ENCODE results near the gene TRDN.

Gene TRDN

GRCh38 chr6:123420512-123420911 lies 216.2 kb downstream of the TRDN start:
- no peak overlapping the region for H3K4me3 ChIP-seq (ENCODE audit: low read depth, low read length)
- H3K4me1 ChIP-seq (ENCODE audit: control insufficient read depth, insufficient read depth, low read length, unreplicated experiment): no peaks in the 10 kb centered on the region
- no peak overlapping the region for H2AFZ ChIP-seq (ENCODE audit: low read length, unreplicated experiment)
- no peaks in the 10 kb centered on the region for H3K79me2 ChIP-seq (ENCODE audit: control insufficient read depth, insufficient read depth, low read length, unreplicated experiment)
- H3K36me3 ChIP-seq (ENCODE audit: insufficient read depth, low read length): no peaks in the 10 kb centered on the region
- no peak overlapping the region for H3K27ac ChIP-seq (ENCODE audit: low read depth, low read length)
- peaks cover 14% of the 10 kb centered on the region; the same call in 1 of the 2 replicates for H3K27me3 ChIP-seq (ENCODE audit: insufficient read depth, low read length)

GRCh38 chr6:123418071-123418470 lies 218.7 kb downstream of the TRDN start:
- H3K27me3 ChIP-seq (ENCODE audit: insufficient read depth, low read length): peaks cover 14% of the 10 kb centered on the region; the same call in 1 of the 2 replicates
- no peaks in the 10 kb centered on the region for H3K79me2 ChIP-seq (ENCODE audit: control insufficient read depth, insufficient read depth, low read length, unreplicated experiment)
- no peaks in the 10 kb centered on the region for H3K4me1 ChIP-seq (ENCODE audit: control insufficient read depth, insufficient read depth, low read length, unreplicated experiment)
- no peak overlapping the region for H3K4me3 ChIP-seq (ENCODE audit: low read depth, low read length)
- H2AFZ ChIP-seq (ENCODE audit: low read length, unreplicated experiment): no peak overlapping the region
- H3K27ac ChIP-seq (ENCODE audit: low read depth, low read length): no peak overlapping the region
- H3K36me3 ChIP-seq (ENCODE audit: insufficient read depth, low read length): no peaks in the 10 kb centered on the region

GRCh38 chr6:123417535-123417934 lies 219.2 kb downstream of the TRDN start:
- H2AFZ ChIP-seq (ENCODE audit: low read length, unreplicated experiment): no peak overlapping the region
- no peaks in the 10 kb centered on the region for H3K79me2 ChIP-seq (ENCODE audit: control insufficient read depth, insufficient read depth, low read length, unreplicated experiment)
- no peaks in the 10 kb centered on the region for H3K4me1 ChIP-seq (ENCODE audit: control insufficient read depth, insufficient read depth, low read length, unreplicated experiment)
- no peak overlapping the region for H3K4me3 ChIP-seq (ENCODE audit: low read depth, low read length)
- no peak overlapping the region for H3K27ac ChIP-seq (ENCODE audit: low read depth, low read length)
- H3K27me3 ChIP-seq (ENCODE audit: insufficient read depth, low read length): peaks cover 14% of the 10 kb centered on the region; the same call in 1 of the 2 replicates
- no peaks in the 10 kb centered on the region for H3K36me3 ChIP-seq (ENCODE audit: insufficient read depth, low read length)

GRCh38 chr6:123415844-123416468 lies 220.8 kb downstream of the TRDN start:
- H3K4me1 ChIP-seq (ENCODE audit: control insufficient read depth, insufficient read depth, low read length, unreplicated experiment): no peaks in the 10 kb centered on the region
- no peaks in the 10 kb centered on the region for H3K79me2 ChIP-seq (ENCODE audit: control insufficient read depth, insufficient read depth, low read length, unreplicated experiment)
- H3K36me3 ChIP-seq (ENCODE audit: insufficient read depth, low read length): no peaks in the 10 kb centered on the region
- no peak overlapping the region for H3K27ac ChIP-seq (ENCODE audit: low read depth, low read length)
- H3K27me3 ChIP-seq (ENCODE audit: insufficient read depth, low read length): peaks cover 14% of the 10 kb centered on the region; the same call in 1 of the 2 replicates
- no peak overlapping the region for H2AFZ ChIP-seq (ENCODE audit: low read length, unreplicated experiment)
- no peak overlapping the region for H3K4me3 ChIP-seq (ENCODE audit: low read depth, low read length)

- Histone ChIP-seq H3K79me2 (ENCODE audit: control insufficient read depth, insufficient read depth, low read length, unreplicated experiment) (no peaks in the 10 kb centered on the region), H3K4me1 (ENCODE audit: control insufficient read depth, insufficient read depth, low read length, unreplicated experiment) (no peaks in the 10 kb centered on the region), H3K27ac (ENCODE audit: low read depth, low read length) (no peak overlapping the region), H3K27me3 (ENCODE audit: insufficient read depth, low read length) (no peaks in the 10 kb centered on the region), H3K4me3 (ENCODE audit: low read depth, low read length) (no peak overlapping the region), H2AFZ (ENCODE audit: low read length, unreplicated experiment) (no peak overlapping the region), H3K36me3 (ENCODE audit: insufficient read depth, low read length) (no peaks in the 10 kb centered on the region)
Measured at GRCh38 chr6:123404975-123405374, 231.8 kb downstream of the TRDN start.

GRCh38 chr6:123402052-123402451 lies 234.7 kb downstream of the TRDN start:
- H3K36me3 ChIP-seq (ENCODE audit: insufficient read depth, low read length): no peaks in the 10 kb centered on the region
- H3K79me2 ChIP-seq (ENCODE audit: control insufficient read depth, insufficient read depth, low read length, unreplicated experiment): no peaks in the 10 kb centered on the region
- no peak overlapping the region for H3K27ac ChIP-seq (ENCODE audit: low read depth, low read length)
- H3K4me3 ChIP-seq (ENCODE audit: low read depth, low read length): no peak overlapping the region
- H3K27me3 ChIP-seq (ENCODE audit: insufficient read depth, low read length): no peaks in the 10 kb centered on the region
- H3K4me1 ChIP-seq (ENCODE audit: control insufficient read depth, insufficient read depth, low read length, unreplicated experiment): no peaks in the 10 kb centered on the region
- H2AFZ ChIP-seq (ENCODE audit: low read length, unreplicated experiment): no peak overlapping the region

GRCh38 chr6:123398072-123398471 lies 238.7 kb downstream of the TRDN start:
- no peaks in the 10 kb centered on the region for H3K36me3 ChIP-seq (ENCODE audit: insufficient read depth, low read length)
- H3K27ac ChIP-seq (ENCODE audit: low read depth, low read length): no peak overlapping the region
- no peaks in the 10 kb centered on the region for H3K4me1 ChIP-seq (ENCODE audit: control insufficient read depth, insufficient read depth, low read length, unreplicated experiment)
- H3K27me3 ChIP-seq (ENCODE audit: insufficient read depth, low read length): peaks cover 16% of the 10 kb centered on the region
- H3K4me3 ChIP-seq (ENCODE audit: low read depth, low read length): no peak overlapping the region
- H2AFZ ChIP-seq (ENCODE audit: low read length, unreplicated experiment): no peak overlapping the region
- no peaks in the 10 kb centered on the region for H3K79me2 ChIP-seq (ENCODE audit: control insufficient read depth, insufficient read depth, low read length, unreplicated experiment)

GRCh38 chr6:123393331-123393730 lies 243.4 kb downstream of the TRDN start:
- peaks cover 19% of the 10 kb centered on the region for H3K27me3 ChIP-seq (ENCODE audit: insufficient read depth, low read length)
- no peaks in the 10 kb centered on the region for H3K4me1 ChIP-seq (ENCODE audit: control insufficient read depth, insufficient read depth, low read length, unreplicated experiment)
- no peak overlapping the region for H3K27ac ChIP-seq (ENCODE audit: low read depth, low read length)

GRCh38 chr6:123383718-123384117 lies 253.0 kb downstream of the TRDN start:
- Histone ChIP-seq H3K79me2 (ENCODE audit: control insufficient read depth, insufficient read depth, low read length, unreplicated experiment) (no peaks in the 10 kb centered on the region), H3K36me3 (ENCODE audit: insufficient read depth, low read length) (no peaks in the 10 kb centered on the region), H3K4me3 (ENCODE audit: low read depth, low read length) (no peak overlapping the region), H3K27ac (ENCODE audit: low read depth, low read length) (no peak overlapping the region), H3K4me1 (ENCODE audit: control insufficient read depth, insufficient read depth, low read length, unreplicated experiment) (no peaks in the 10 kb centered on the region), H3K27me3 (ENCODE audit: insufficient read depth, low read length) (no peaks in the 10 kb centered on the region; the same call in 1 of the 2 replicates), H2AFZ (ENCODE audit: low read length, unreplicated experiment) (no peak overlapping the region)

More at GRCh38 chr6:123393331-123393730, 243.4 kb downstream of the TRDN start:
- Histone ChIP-seq H3K79me2 (ENCODE audit: control insufficient read depth, insufficient read depth, low read length, unreplicated experiment) (no peaks in the 10 kb centered on the region), H3K4me3 (ENCODE audit: low read depth, low read length) (no peak overlapping the region), H2AFZ (ENCODE audit: low read length, unreplicated experiment) (no peak overlapping the region), H3K36me3 (ENCODE audit: insufficient read depth, low read length) (no peaks in the 10 kb centered on the region)

GRCh38 chr6:123380257-123380656 lies 256.5 kb downstream of the TRDN start:
- Histone ChIP-seq H3K4me3 (ENCODE audit: low read depth, low read length) (0 out of 2 replicates have a peak overlapping the region, but pooled peaks have one; percentile 17), H3K4me1 (ENCODE audit: control insufficient read depth, insufficient read depth, low read length, unreplicated experiment) (no peaks in the 10 kb centered on the region), H3K79me2 (ENCODE audit: control insufficient read depth, insufficient read depth, low read length, unreplicated experiment) (no peaks in the 10 kb centered on the region), H2AFZ (ENCODE audit: low read length, unreplicated experiment) (peak overlapping the region; percentile 17), H3K27ac (ENCODE audit: low read depth, low read length) (no peak overlapping the region), H3K36me3 (ENCODE audit: insufficient read depth, low read length) (no peaks in the 10 kb centered on the region), H3K27me3 (ENCODE audit: insufficient read depth, low read length) (no peaks in the 10 kb centered on the region; the same call in 1 of the 2 replicates)

GRCh38 chr6:123372737-123373136 lies 264.0 kb downstream of the TRDN start:
- H2AFZ ChIP-seq (ENCODE audit: low read length, unreplicated experiment): no peak overlapping the region
- H3K4me3 ChIP-seq (ENCODE audit: low read depth, low read length): no peak overlapping the region
- no peaks in the 10 kb centered on the region for H3K79me2 ChIP-seq (ENCODE audit: control insufficient read depth, insufficient read depth, low read length, unreplicated experiment)
- no peaks in the 10 kb centered on the region for H3K4me1 ChIP-seq (ENCODE audit: control insufficient read depth, insufficient read depth, low read length, unreplicated experiment)
- no peaks in the 10 kb centered on the region for H3K27me3 ChIP-seq (ENCODE audit: insufficient read depth, low read length)
- no peak overlapping the region for H3K27ac ChIP-seq (ENCODE audit: low read depth, low read length)
- H3K36me3 ChIP-seq (ENCODE audit: insufficient read depth, low read length): no peaks in the 10 kb centered on the region

Data from ACC112 (cell line).